ENCODE measurements around the gene HOXB3.
"Not testable (repeated sequence)": the region's sequence is repeated elsewhere in the genome, so short reads cannot be mapped to it uniquely, and the experiment has no call there.

HOXB3 gene

DNA sequence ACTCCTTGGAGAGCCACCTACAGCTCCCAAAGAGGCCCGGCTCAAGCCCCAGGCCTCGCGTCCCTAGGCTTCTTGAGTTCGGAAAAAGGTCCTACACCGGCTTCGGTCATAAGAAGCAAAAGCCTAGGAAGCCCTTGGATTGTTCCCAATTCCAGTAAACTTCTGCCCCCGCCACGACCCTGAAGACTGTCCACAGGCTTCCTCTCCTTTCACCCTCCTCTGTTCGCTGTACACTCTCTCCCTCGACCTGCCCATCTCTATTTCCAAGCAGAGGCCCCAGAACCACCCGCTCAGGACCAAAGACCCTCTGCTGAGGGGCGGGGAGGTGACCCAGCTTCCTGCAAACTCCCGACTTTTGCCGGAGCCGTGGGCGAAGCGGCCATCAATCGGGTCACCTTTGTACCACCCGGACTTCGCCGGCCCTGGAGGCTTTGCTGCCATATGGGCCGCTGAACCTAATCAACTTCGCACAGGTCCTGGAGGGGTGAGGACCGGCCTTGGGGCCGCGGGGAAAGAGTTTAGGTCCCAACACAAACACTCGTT lies 47.9 kb downstream of the HOXB3 start:
- DNase-seq = no peak

DNA sequence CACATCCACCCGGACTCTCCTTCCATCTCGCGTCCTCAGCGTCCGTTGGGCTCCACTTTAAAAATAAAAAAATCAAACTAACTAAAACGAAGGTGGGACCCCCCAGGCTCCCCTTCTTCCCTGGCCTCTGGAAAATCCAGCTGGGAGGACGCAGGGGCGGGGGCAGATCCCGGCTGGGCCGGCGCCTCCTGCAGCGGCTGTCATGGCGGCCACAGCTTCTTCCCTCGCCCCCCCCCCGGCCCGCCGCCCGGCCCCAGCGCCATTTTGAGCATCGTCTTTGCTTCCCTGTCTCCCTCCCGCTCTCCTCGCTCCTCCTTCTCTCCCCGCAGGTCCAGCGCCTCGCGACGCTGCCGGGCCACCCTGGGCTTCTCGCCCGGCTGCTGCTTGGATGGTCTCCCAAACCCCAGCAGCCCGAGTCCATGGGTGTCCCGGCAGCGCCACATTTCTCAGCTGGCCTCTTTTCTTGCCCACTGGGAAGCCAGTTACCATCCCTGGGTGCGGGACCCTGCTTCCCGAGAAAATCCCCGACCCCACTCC lies 48.4 kb downstream of the HOXB3 start:
- peak; percentile 55 for DNase-seq

DNA sequence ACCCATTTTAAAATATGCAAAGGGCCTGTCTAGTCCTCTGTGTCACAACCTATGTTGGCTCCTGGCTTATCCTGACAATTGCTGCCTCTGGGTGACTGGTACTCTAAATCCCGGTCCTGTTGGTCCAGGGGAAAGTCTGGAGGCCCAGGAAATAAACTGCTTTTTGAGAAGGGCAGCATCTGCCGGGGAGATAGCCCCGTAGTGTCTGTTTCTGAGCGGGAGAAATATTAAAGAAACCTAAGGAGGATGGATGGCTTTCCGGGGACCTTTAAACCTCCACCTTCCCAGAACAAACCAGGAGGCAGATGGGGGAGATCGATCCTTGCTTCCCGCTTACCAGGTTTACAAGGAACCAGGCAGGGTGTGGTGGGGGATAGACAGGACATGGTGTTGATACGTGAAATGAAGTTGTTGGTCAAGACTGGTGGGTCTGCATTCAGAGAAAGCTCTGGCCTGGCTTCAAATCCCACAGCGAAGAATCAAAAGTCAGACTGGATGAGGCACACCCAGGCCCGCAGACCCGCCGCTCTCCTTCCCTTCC lies 48.9 kb downstream of the HOXB3 start:
- DNase-seq = no peak

DNA sequence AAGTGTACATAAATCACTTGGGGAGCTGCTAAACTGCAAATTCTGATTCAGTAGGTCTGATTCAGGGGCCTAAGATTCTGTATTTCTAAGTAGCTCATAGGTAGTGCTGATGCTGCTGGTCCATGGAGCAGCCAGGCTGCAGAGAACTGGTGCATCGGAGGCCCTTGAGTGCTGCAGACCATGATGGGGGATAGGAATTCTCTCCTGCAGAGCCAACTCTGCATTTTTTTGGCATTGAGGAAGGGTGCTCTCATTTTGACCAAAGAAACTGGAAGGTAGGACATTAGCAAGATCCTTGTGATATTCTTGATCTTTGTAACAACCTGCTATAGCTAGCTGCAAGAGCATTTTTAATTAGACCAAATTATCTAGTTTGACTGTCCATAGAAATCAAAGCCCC lies 49.8 kb downstream of the HOXB3 start:
- DNase-seq = no peak

DNA sequence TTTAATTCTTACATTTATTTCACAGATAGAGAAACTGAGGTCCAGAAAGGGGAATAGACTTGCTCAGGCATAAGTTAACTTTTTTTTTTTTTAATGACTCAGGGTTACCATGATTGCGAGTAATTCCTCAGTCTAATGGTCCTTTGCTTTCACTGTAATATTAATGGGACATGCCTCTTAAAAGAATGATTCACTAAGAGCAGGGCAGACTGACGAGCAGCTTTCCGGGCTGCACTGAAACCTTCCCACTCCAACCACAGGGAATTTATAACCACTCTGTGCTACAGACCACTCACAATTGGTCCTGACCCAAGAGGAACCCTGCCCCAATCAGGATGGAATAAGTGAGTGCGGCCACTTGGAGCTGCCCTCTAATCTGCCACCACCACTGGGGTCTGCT lies 50.9 kb downstream of the HOXB3 start:
- no peak for DNase-seq

DNA sequence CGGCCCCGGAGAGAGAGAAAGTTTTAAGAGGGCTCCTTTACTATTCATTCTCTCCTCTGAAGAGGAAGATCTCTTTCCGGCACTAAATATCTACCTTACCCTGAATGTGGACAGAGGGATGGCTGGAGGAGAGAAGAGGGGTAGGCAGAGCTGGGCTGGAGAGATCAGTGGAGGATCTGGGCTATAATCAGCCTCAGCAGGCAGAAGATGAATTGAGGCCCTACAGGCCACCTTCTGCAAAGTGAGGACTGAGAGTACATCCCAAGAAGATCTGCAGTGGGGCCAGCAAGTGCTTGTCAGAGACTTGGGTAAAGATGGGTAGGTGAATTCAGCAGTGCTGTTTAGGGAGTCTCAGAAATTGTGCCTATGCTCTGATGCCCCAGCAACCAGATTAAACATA lies 52.7 kb downstream of the HOXB3 start:
- DNase-seq = no peak

DNA sequence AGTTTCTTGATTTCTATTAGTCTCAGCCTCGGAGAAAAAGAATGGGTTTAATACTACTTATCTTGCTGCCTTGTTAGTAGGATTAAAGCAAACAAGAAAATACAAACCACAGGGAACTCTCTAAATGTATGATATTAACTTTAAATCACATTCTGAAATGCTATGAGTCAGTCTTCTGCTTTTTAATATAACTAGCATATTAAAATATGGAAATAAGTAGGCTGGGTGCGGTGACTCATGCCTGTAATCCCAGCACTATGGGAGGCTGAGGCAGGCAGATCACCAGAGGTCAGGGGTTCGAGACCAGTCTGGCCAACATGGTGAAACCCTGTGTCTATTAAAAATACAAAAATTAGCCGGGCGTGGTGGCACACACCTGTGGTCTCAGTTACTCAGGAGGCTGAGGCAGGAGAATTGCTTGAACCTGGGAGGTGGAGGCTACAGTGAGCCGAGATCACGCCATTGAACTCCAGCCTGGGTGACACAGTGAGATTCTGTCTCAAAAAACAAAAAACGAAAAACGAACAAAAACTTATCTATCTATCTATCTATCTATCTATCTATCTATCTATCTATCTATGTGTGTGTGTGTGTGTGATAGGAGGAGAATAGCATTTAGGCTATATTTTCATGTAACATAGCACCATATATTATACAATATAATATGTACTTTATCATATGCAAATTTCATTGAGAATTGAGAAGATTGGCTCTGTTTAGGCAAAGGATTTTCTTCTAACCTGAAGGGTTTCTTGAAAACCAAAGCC lies 54.1 kb downstream of the HOXB3 start:
- DNase-seq = not testable (repeated sequence)

DNA sequence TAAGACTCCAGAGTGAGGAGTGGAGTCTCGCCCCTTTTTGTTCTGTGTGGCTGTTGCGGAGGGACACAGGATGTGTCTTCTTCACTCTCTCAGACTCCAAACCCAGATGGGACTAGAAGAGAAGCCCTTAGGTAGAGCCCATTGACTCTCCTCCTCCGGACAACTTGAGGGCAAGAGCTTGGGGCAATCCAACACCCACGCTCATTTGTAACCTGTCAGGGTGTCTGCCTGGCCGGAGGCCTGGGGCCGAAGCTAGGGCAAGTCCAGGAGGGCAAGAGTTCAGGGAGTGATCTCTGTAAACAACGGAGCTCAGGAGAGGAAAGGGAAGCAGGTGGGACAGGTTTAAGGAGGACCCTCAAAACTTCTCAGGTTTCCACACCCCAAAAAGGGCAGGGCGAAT lies 57.8 kb downstream of the HOXB3 start:
- no peak for DNase-seq

DNA sequence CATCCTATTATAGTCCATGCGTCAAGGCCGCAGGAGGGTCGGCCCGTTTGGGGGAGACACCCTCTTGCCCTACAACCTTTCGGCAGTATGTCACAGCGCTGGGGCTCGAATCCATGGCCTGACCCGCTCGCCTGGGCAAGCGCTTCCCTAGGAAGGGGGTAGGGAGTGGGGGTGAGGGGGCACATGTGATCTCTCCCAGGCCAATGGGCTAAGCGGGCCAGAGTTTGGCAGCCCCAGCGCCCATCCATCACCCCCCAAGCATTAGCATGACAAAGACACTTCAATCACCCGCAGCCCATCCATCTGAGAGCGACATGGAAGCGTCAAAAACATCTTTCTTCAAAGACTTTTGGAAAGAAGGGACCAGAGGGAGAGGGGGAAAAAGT lies 59.2 kb downstream of the HOXB3 start, which contains the start of gene HOXB1:
TSS of gene HOXB1 (minus strand) at position 125 of the 386 bp plus-strand sequence. CDS start at position 18, 107 bp downstream.
- DNase-seq = no peak

DNA sequence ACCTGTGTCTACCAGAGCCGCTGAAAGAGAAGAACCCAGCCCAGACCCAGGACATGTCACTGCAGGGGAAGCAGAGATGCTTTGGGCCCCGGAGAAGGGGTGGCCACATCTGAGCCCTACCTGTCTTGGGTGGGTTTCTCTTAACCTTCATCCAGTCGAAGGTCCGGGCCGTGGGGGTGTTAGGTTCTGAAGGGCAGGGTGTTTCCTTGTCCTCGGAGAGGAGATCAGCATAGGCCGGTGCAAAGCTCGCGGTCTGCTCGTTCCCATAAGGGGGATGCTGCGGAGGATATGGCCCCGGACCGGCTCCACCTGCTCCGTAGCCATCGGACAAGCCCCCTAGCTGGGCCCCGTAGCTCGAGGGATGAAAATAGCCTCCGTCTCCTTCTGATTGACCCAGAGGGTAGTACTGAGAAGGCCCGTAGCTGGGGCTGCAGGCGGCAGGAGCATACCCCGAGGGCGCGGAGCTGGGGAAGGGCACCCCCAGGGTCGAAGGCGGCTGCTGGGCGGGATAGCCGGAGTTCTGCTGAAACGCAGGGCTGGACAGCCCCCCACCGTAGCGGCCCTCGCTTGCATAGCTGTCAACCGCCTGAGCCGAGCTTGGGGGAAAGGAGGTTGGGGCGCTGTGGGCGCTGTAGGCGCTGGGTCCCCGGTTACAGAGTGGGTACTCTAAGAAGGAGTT lies 59.7 kb downstream of the HOXB3 start:
- DNase-seq = no peak

DNA sequence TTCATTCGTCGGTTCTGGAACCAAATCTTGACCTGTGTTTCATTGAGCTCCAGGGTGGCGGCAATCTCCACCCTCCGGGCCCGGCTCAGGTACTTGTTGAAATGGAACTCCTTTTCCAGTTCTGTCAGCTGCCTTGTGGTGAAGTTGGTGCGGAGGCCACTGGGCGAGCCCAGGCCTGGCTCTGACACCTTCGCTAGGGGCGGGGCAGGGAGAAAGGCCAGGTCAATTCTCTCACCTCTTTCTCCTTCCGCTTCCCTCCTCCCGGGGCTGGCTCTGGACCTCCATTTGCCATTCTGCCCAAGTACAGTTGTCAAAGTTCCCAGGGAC lies 60.4 kb downstream of the HOXB3 start:
- DNase-seq = no peak

DNA sequence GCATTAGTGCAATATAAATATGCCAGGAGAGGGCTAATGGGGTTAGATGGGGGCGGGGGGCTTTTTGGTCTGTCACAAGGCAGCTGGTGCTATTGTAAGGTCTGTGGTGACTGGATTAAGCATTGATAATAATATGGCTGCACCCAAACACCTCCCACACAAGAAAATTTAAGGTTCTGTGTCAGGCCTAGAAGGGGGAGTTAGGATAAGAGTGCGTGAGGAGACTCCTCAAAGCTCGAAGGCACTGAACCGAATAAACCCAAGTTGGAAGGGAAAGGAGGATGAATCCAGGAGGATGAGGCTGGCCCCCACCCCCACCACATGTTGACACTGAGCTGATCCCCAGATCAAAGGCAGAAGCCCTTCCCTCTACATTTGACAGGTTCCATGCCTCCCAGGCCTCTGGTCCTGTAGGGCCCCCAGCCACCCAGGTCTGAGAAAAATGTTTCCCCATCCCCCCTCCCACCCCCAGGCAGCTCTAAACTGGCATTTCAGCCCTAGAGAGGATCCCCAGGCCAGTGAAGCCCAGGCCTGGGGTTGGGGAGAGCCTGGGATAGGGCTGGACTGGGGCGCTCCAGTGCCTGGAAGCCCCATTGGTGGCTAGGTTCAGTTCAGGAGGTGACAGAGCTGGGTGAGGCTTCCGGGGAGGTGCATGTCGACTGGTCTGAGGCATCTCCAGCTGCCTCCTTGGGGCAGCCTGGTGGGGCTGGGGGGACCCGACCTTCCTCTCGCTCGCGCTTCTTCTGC lies 60.9 kb downstream of the HOXB3 start:
- DNase-seq = no peak

DNA sequence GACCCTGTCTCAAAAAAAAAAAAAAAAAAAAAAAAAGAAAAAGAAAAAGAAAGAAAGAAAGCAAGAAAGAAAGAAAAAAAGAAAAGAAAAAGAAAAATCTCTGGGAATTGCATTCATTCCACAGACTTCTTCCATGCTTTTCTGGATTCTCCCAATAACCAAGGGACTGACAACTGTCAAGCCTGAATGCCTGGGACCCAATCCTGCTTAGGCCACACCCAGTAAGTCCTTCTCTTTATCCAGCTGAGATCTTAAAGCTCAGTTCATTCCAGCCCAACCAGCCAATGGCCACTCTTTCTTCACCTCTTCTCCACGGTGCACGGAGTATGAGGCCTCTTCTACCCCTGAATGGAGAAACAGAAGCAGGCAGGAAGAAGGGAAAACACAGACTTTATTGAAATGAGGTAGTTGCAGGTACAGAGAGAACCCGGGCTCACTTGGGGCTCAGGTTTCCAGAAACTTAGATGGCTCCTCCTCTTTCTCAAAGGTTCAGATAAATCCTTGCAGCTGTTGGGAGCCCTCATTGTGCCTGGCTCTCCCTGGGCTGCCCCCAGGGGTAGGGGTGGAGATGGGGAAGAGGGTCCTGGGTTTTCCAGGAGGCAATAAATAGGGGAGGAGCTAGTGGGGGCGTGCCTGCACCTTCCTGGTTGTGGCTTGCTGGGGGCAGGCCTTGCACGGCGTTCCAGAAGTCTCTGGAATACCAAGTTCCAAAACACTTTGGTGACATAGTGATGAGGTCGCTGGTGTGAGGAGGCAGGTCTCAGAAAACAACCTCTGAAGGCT lies 61.7 kb downstream of the HOXB3 start:
- DNase-seq = no peak

DNA sequence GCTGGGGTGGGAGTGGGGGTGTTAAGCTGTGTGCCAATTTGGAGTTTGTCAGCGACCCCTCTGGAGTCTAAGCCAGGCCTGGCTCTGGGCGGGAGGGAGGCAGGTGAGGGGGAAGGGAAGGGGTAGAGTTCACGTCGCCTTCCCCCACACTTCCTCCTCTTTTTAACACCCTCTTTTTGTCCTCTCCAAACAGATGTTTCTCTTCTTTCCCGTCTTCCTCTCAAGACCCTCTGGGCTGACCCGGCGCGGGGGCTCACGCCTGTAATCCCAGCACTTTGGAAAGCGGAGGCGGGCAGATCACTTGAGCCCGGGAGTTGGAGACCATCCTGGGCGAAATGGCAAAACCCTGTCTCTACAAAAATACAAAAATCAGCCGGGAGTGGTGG lies 62.5 kb downstream of the HOXB3 start:
- DNase-seq = no peak

DNA sequence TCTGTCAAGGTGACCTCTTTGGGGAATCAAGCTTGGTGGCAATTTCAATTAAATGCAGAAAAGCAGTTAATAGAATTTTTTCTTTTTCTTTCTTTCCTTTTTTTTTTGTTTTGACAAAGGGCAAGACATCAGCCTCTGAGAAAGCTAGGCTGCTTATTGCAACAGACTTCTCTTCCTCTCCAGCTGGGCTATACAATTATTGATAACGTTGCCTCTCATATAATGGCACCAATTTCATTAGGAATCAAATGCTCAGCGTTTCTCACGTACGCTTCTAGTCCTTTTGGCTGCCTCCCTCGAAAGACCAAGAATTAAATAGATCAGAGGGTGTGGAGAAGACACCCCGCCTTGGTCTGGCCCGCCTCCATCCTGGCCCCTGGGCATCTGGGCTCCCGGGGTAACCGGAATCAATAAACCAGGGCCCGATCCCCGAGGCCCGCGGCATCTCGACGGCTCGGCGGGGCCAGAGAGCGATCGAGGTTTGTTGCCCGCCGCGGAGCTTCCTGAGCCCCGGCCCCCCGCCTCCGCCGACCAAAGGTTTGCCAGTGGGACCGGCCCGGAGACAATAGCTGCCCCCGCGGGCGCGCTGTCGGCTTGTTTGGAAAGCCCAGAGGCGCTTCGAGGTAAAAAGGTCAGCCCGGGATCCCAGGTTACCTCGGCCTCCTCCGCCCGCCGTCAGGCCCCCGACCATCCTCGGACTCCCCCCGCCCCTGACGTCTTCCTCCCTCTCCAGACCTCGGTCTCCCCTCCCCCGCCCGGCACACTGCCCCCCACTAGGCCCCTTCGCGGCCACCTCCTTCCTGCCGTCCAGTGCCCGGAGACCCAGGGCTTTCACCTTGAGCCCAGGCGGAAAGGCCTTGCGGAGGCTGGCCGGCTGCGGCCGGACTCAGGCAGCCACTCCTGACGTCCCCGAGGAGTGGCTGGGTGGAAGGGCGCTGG lies 63.2 kb downstream of the HOXB3 start:
- DNase-seq = no peak

DNA sequence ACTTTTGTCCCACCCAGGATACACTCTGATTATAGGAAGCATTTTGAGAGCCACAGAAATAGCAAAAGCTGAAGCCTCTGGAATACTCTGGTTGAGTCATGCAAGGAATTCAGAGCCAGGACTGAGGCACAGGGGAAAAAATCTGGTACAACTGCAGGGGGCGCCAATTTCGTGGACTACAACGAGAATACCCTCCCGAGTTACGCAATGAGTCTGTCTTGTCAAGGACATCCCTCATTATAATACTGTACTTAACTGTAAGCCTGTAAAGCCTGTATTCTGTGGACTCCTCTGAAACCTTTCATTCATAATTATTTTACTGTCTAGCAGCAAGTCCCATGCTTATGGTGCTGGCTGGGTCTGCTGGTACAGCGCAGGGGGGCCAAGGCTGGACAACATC lies 67.0 kb downstream of the HOXB3 start:
- no peak for DNase-seq

DNA sequence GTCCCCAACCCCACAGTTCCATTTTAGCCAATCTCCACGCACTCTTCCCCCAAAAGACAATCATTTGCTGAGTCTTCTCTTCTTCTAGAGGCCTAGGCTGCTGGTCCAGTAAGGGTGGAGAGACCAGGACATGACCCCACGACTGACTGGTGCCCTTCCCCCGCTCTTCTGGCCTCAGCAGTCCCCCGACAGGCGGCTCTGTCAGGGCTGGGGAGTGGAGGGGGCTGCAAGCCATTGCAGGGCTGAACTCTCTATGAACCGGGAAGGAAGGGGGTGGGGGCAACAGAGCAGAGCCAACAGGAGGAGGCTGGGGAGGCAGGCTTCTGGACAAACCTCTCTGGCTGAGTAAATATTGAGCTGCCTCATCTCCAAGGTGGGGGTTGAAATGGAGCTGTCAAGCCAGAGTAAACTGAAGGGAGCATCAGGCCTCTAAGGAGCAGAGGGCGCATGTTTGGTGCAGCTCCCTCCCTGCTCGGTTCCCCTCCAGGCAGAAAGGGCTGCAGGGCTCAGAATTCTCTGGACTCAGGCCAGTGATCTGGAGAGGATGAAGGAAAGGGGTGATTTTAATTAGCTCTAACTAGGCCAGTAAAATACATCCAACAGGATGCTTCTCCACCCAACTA lies 67.9 kb downstream of the HOXB3 start:
- peak; percentile 68 for DNase-seq

DNA sequence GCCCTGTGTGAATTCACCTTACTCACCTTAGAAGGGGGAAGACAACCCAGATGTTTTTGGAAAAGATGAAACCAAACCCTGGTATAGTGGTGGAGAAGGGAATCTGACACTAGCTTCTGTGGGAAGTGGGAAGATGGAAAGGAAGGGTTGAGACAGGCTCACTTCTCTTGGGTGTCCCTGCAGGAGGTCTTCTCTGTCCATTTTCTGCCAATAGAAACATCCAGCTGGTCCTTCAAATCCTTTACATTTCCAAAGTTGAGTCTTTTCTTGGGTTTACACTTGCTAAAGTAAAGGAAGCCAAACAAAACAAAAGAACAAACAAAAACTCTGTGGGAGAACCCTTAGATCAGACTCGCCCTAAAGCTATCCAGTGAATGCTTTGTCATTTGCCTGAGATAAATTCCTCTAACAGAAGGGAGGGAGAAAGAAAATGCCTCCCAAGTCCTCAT lies 69.4 kb downstream of the HOXB3 start:
- no peak for DNase-seq

DNA sequence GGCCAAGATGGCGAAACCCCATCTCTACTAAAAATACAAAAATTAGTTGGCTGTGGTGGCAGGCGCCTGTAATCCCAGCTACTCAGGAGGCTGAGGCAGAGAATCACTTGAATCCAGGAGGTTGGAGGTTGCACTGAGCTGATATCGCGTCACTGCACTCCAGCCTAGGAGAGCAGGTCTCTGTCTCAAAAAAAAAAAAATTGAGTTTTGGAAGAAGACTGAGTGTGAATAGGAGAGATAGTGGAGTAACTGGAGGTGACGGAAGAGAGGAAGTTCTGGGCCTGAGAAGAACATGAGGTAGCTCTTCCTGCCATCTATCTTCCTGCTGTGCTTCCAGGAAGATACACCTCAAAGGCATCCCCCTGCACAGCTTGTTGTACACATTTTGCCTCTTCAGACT lies 70.6 kb downstream of the HOXB3 start:
- no peak for DNase-seq

DNA sequence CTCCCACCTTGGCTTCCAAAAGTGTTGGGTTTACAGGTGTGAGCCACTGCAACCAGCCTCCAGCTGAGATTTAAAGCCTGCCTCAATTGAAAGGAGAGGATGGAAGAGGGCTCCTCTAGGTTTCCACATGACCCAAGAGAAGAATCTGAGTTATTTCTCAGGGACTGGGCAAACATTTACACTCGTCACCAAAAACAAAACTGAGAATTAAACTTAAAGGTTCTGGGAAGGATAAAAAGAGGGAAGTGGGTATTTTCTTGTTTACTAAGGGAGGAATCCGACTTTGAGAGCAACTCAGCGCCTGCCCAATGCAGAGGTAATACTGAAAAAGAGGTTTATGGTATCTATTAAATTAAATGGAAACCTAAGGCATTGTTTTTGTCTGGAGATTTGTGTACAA lies 72.6 kb downstream of the HOXB3 start:
- no peak for DNase-seq

All from COR-L47 (cell line).